Lower leg skin (tissue), 4 donors: Measurements from ENCODE around the gene SOX5. TPM values are rescaled to one million over a fixed set of nuclear protein-coding genes. Genes with fewer than 3 reads are reported as not detected.

ENCODE experiments used
- DNase-seq, 2 donors: peaks; one replicate each; pipeline ENCODE4 v3.0.0-alpha.2; 2019; ENCODE audit warnings: low spot score in 2 of 2
- H3K4me3 ChIP-seq: fragments of 200-600 bp; sonication (generic); 2 replicates; pipeline ENCODE4 v1.5.1; 2017; ENCODE audit warnings: mild to moderate bottlenecking, low read depth; ENCODE audit not compliant: poor library complexity, severe bottlenecking
- POLR2A ChIP-seq, 2 donors: fragments of 450-650 bp; IDR thresholded peaks; one replicate each; pipeline ENCODE4 v1.6.1; 2016 to 2017; ENCODE audit warnings: antibody characterized with exemption in 2 of 2, mild to moderate bottlenecking in 1 of 2, moderate library complexity in 1 of 2
- WGBS, 2 donors: methylation state at CpG; one replicate each; pipeline ENCODE4 v1.1.5; 2018; 5-methylcytosine and 5-hydroxymethylcytosine counted together
- intact Hi-C: fragments of 100-400 bp; cut with DNase I; formaldehyde crosslinking; loops from one replicate; pipeline ENCODE4 v1.15.0; 2023; ENCODE audit warnings: low total_unique reads
- total RNA-seq, 4 donors: library from RNA; depleted of rRNA; stranded (reverse); fragments of >200 nt; gene quantifications; one replicate each; pipeline ENCODE4 v1.1.0, GENCODE V29; 2016
- TF ChIP-seq, protein P1 (sequence below), 3 donors: fragments of 450-650 bp; IDR thresholded peaks; one replicate each; pipeline ENCODE4 v1.5.1; 2016; ENCODE audit warnings: antibody characterized with exemption in 3 of 3, mild to moderate bottlenecking in 3 of 3, moderate library complexity in 2 of 3

SOX5 gene
- total RNA-seq, 4 donors from 2014 or later, result 23.7 to 59.7 (median 33.6) TPM

DNA sequence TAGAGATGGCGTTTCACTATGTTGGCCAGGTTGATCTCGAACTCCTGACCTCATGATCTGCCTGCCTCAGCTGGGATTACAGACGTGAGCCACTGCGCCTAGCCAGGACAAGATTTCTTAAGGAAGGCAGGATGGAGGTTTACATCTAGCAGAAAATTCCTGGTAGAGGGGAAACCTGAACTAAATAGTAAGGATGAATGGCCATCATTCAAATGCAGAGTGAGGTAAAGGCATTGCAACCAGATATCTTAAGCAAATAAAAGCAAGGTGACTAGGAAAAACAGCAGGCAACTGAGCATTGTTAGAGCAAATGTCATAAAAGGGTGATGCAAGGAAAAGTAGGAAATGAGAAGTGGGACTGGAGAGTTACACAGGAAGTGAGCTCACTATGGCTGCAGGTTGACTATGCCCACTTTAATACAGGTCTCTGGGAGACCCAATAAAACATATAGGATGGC, 133.0 kb downstream of the SOX5 start:
- H3K4me3 ChIP-seq, result no peak overlapping the region
- 92 to 96% methylated on average over 4 of the region's 4 CpGs for WGBS, 2 donors
- intact Hi-C loops, result no loop called here
- TF ChIP-seq, protein P1, sequence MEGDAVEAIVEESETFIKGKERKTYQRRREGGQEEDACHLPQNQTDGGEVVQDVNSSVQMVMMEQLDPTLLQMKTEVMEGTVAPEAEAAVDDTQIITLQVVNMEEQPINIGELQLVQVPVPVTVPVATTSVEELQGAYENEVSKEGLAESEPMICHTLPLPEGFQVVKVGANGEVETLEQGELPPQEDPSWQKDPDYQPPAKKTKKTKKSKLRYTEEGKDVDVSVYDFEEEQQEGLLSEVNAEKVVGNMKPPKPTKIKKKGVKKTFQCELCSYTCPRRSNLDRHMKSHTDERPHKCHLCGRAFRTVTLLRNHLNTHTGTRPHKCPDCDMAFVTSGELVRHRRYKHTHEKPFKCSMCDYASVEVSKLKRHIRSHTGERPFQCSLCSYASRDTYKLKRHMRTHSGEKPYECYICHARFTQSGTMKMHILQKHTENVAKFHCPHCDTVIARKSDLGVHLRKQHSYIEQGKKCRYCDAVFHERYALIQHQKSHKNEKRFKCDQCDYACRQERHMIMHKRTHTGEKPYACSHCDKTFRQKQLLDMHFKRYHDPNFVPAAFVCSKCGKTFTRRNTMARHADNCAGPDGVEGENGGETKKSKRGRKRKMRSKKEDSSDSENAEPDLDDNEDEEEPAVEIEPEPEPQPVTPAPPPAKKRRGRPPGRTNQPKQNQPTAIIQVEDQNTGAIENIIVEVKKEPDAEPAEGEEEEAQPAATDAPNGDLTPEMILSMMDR (IDR thresholded peaks at IDR 0.05), result no peak
- TF ChIP-seq POLR2A (IDR thresholded peaks at IDR 0.05), result no peak
- DNase-seq, result no peak

DNA sequence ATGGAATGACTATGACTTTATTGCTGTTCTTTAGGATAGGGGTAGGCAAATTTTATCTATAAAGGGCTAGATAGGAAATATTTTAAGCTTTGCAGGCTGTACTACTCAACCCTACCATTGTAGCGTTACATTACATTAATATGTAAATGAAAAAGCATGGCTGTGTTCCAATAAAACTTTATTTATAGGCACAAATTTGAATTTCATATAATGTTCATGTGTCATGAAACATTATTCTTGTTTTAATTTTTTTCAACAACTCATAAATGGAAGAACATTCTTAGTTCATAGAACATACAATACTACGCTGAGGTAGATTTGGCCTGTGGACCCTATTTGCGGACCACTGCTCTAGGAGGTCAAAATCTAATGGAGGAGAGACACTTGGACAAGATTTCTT, 133.7 kb downstream of the SOX5 start:
- DNase-seq, result no peak
- H3K4me3 ChIP-seq, result no peak overlapping the region
- WGBS, 2 donors, result 84 to 93% methylated on average over 3 of the region's 3 CpGs
- intact Hi-C loops, result no loop called here
- no peak for TF ChIP-seq POLR2A (IDR thresholded peaks at IDR 0.05)
- TF ChIP-seq, protein P1 (IDR thresholded peaks at IDR 0.05), result no peak

DNA sequence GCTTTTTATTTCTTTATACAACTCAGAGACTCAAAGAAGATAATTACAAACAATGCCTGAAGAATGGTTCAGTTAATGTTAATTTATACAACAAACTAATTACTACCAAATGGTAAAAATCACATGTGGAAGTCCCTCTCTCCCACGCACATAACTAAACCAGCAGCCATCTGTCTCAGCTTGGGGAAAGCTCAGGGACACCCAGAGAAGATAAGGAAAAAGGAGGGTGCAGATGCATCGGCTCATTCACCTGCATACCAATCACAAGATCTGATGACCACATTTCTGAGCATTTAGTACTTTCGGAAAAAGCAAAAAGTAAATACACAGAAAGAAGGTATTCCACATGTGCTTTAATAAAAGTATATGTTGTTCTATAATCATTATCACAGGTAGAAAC, 136.3 kb downstream of the SOX5 start:
- 70 to 76% methylated on average over 3 of the region's 3 CpGs for WGBS, 2 donors
- no peak for DNase-seq
- H3K4me3 ChIP-seq, result no peak overlapping the region
- intact Hi-C loops, result no loop called here
- TF ChIP-seq, protein P1 (IDR thresholded peaks at IDR 0.05), result no peak
- TF ChIP-seq POLR2A (IDR thresholded peaks at IDR 0.05), result no peak

DNA sequence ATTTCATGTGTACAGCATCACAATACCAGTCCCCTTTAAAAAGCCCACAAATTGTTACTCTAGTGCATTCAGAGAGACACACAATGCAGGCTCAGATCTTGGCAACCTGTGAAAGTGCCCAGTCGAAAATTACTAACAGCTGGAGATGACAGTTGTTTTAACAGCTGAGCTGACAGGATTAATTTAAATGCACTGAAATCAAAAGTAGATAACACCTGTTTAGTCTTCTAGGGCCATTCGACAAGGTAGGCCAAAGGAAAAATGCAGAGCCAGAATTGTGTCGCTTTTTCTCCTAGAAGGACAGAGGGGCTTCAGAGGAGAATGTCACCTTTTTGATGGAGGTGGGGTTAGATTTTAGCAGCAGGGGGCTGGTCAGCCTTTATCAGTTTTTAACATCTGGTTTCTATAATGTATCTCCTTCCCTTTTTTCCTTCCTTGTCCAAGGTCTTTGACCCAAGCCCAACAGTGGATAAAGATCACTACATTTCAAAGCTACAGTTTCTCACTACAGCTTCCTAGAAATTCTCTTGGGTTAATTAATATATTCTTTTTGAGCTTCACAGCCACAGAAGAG, 139.1 kb downstream of the SOX5 start:
- no peak overlapping the region for H3K4me3 ChIP-seq
- TF ChIP-seq, protein P1 (IDR thresholded peaks at IDR 0.05), result no peak
- TF ChIP-seq POLR2A (IDR thresholded peaks at IDR 0.05), result no peak
- DNase-seq, result no peak
- 62 to 66% methylated on average over 3 of the region's 3 CpGs for whole genome bisulfite sequencing, 2 donors
- intact Hi-C loops, result no loop called here

DNA sequence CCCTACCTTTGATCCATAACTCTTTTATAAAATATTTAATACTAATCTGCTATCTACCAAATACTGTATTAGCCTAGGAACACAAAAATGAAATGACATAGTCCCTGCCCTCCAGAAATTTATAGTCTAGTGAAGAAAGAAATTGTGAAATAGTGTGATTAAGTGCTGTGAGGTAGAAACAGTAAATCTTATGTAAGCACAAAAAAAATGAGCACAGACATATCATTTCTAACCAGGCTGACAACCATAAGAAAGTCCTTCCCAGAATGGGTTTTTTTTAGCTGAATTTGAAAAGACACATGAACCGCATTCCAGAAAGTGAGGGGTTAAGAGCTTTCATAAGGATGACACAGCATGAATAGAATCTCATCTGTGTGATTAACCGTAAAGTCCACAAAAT, 145.9 kb downstream of the SOX5 start:
- H3K4me3 ChIP-seq, result no peak overlapping the region
- intact Hi-C loops, result no loop called here
- DNase-seq, result no peak
- no peak for TF ChIP-seq POLR2A (IDR thresholded peaks at IDR 0.05)
- TF ChIP-seq, protein P1 (IDR thresholded peaks at IDR 0.05), result no peak
- WGBS, 2 donors, result 77% methylated on average over 2 of the region's 2 CpGs

DNA sequence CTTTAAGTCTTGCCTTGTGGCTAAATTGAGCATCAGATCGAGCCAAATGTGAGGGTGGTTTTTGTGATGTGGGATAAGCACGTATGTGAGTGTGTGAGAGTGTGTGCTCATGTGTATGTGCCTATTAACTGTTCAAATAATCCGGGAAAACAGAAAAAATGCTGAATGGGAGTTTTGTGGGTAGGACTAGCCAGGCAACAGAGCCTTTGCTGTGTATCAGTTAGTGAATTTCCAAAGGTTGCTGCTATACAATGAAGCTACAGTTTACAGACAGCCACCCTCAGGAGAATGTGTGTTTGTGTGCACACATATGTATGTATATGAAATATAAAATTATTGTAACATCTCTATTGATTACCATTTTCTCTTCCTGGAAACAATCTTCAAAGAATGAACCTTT, 154.0 kb downstream of the SOX5 start:
- 70 to 71% methylated on average over 3 of the region's 3 CpGs for WGBS, 2 donors
- intact Hi-C loops, result no loop called here
- DNase-seq, result no peak

More for the DNA sequence above, 154.0 kb downstream of the SOX5 start:
- H3K4me3 ChIP-seq, result no peak overlapping the region
- no peak for TF ChIP-seq POLR2A (IDR thresholded peaks at IDR 0.05)
- TF ChIP-seq, protein P1 (IDR thresholded peaks at IDR 0.05), result no peak
